Peyer's patch (tissue), 4 donors: ENCODE data around the gene SESN3.

ENCODE experiments used
- CTCF ChIP-seq, 6 experiments: fragments of 450-650 bp in 4 of 6; fragments of 200-600 bp in 2 of 6; sonication (generic) in 1 of 6; IDR thresholded peaks; one replicate each; pipeline ENCODE4 v1.5.1; 2017 to 2019; ENCODE audit warnings: antibody characterized with exemption in 6 of 6, mild to moderate bottlenecking in 3 of 6, moderate library complexity in 1 of 6
- POLR2A ChIP-seq, 2 donors: fragments of 450-650 bp; IDR thresholded peaks; one replicate each; pipeline ENCODE4 v1.5.1; 2017; ENCODE audit warnings: antibody characterized with exemption in 2 of 2, mild to moderate bottlenecking in 2 of 2, moderate library complexity in 2 of 2

GRCh38 chr11:95254716-95255115 lies 23.7 kb upstream of the SESN3 start:
- TF ChIP-seq CTCF (IDR thresholded peaks at IDR 0.05) = no peak
- no peak for TF ChIP-seq POLR2A (IDR thresholded peaks at IDR 0.05)
